GM12878 (cell line): ENCODE measurements around the gene DGKE. TPM values are rescaled to one million over a fixed set of nuclear protein-coding genes. Genes with fewer than 3 reads are reported as not detected.

Source experiments
- ATAC-seq: fragments of 200-7000 bp; cut with Tn5 transposase; 3 replicates; pipeline ENCODE4 v1.9.1; 2020; ENCODE audit warnings: mild to moderate bottlenecking, moderate library complexity
- BruUV-seq: library from RNA; stranded (reverse); fragments of 400-500 nt; replicated peaks from 2 replicates; lab custom pipeline; 2021; lab: Mats Ljungman, UMichigan
- CTCF ChIA-PET: fragments of 300-600 bp; sonication (Branson Sonifier 250); formaldehyde crosslinking; extraction: SDS; loops from one replicate; lab custom pipeline; 2021; ENCODE audit warnings: inconsistent platforms; lab: Yijun Ruan, JAX
- POLR2A ChIA-PET: fragments of 350-600 bp; formaldehyde crosslinking; extraction: SDS; loops from one replicate; lab custom pipeline; 2021; ENCODE audit warnings: inconsistent platforms; lab: Charles Lee
- RAD21 ChIA-PET: fragments of 300-600 bp; sonication (Branson Sonifier 250); formaldehyde crosslinking; loops from one replicate; lab custom pipeline; 2023; ENCODE audit warnings: antibody characterized with exemption; ENCODE audit not compliant: unreplicated experiment; lab: Charles Lee
- SMC1A ChIA-PET: fragments of 300-600 bp; sonication (Branson Sonifier 250); formaldehyde crosslinking; loops from one replicate; lab custom pipeline; 2023; ENCODE audit not compliant: unreplicated experiment, uncharacterized antibody; lab: Charles Lee
- DNase-seq: peaks from one replicate; pipeline ENCODE4 v3.0.0-alpha.2; 2011; ENCODE audit warnings: low read depth, low spot score
- FAIRE-seq: peaks from 3 replicates; lab custom pipeline; 2011; peaks lifted over from hg19 to GRCh38; lab: Jason Lieb, UNC
- H2AFZ ChIP-seq: 2 replicates; pipeline ENCODE4 v1.6.0; 2011; ENCODE audit warnings: low read depth, low read length, control low read depth; ENCODE audit not compliant: control insufficient read depth
- H3K27ac ChIP-seq: 2 replicates; pipeline ENCODE4 v1.5.1; 2011; ENCODE audit warnings: control low read depth; ENCODE audit not compliant: control insufficient read depth, insufficient read depth
- H3K27me3 ChIP-seq, 2 experiments: replicated peaks in 1 of 2; 2 replicates each; pipeline versions ENCODE4 v1.6.0 to v1.6.1; 2011; ENCODE audit warnings: low read length in 1 of 2; ENCODE audit not compliant: control insufficient read depth in 2 of 2, insufficient read depth in 2 of 2
- H3K36me3 ChIP-seq, 2 experiments: 2 replicates each; pipeline ENCODE4 v1.5.1; 2011; ENCODE audit warnings: low read length in 1 of 2; ENCODE audit not compliant: control insufficient read depth in 2 of 2, insufficient read depth in 2 of 2
- H3K4me1 ChIP-seq: 2 replicates; pipeline ENCODE4 v1.6.1; 2011; ENCODE audit warnings: mild to moderate bottlenecking, low read length, moderate library complexity, mixed read lengths; ENCODE audit not compliant: control insufficient read depth, insufficient read depth
- H3K4me2 ChIP-seq: 2 replicates; pipeline ENCODE4 v1.6.0; 2011; ENCODE audit warnings: control low read depth; ENCODE audit not compliant: control insufficient read depth, insufficient read depth
- H3K4me3 ChIP-seq: fragments of 200-600 bp; sonication (generic); 2 replicates; pipeline ENCODE4 v1.5.1; 2016
- H3K79me2 ChIP-seq: 2 replicates; pipeline ENCODE4 v1.6.0; 2011; ENCODE audit warnings: low read length; ENCODE audit not compliant: control insufficient read depth, insufficient read depth
- H3K9ac ChIP-seq: 2 replicates; pipeline ENCODE4 v1.8.0; 2011; ENCODE audit warnings: low read length, control low read depth, mixed read lengths; ENCODE audit not compliant: control insufficient read depth, insufficient read depth
- H3K9me3 ChIP-seq: replicated peaks from 3 replicates; pipeline ENCODE4 v1.5.1; 2011; ENCODE audit warnings: mild to moderate bottlenecking, low read length; ENCODE audit not compliant: control insufficient read depth, insufficient read depth
- H4K20me1 ChIP-seq: 2 replicates; pipeline ENCODE4 v1.6.0; 2011; ENCODE audit not compliant: control insufficient read depth, insufficient read depth
- BHLHE40 ChIP-seq, 2 experiments: fragments of 450-650 bp in 1 of 2; IDR thresholded peaks; 2 replicates each; pipeline ENCODE4 v1.6.1; 2011 to 2017; ENCODE audit warnings: low read depth in 2 of 2, borderline replicate concordance in 1 of 2, improper control_type of control experiment in 1 of 2, low read length in 1 of 2, mild to moderate bottlenecking in 1 of 2
- CHD4 ChIP-seq: fragments of 200-600 bp; sonication (generic); IDR thresholded peaks from 2 replicates; pipeline ENCODE4 v1.6.1; 2016; ENCODE audit warnings: mild to moderate bottlenecking
- EED ChIP-seq: sonication (generic); IDR thresholded peaks from 2 replicates; pipeline ENCODE4 v1.6.1; 2016; ENCODE audit warnings: antibody characterized with exemption, low read depth
- FOXK2 ChIP-seq: fragments of 450-650 bp; IDR thresholded peaks from 2 replicates; pipeline ENCODE4 v1.6.1; 2017; ENCODE audit warnings: mild to moderate bottlenecking, moderate library complexity
- NFYB ChIP-seq: IDR thresholded peaks from 2 replicates; pipeline ENCODE4 v1.6.1; 2011; ENCODE audit warnings: low read depth, mild to moderate bottlenecking, low read length, improper control_type of control experiment, moderate library complexity; ENCODE audit not compliant: insufficient read depth
- NRF1 ChIP-seq: conservative IDR thresholded peaks from 2 replicates; pipeline ENCODE4 v1.6.1; 2011; ENCODE audit warnings: mild to moderate bottlenecking, low read depth, low read length, improper control_type of control experiment
- PKNOX1 ChIP-seq: fragments of 450-650 bp; IDR thresholded peaks from 2 replicates; pipeline ENCODE4 v1.6.1; 2016; ENCODE audit warnings: mild to moderate bottlenecking
- POLR2AphosphoS5 ChIP-seq: IDR thresholded peaks from 2 replicates; pipeline ENCODE4 v1.6.1; 2011; ENCODE audit warnings: mild to moderate bottlenecking, low read length, inconsistent platforms
- TCF3 ChIP-seq: IDR thresholded peaks from 2 replicates; pipeline ENCODE4 v1.6.1; 2012; ENCODE audit warnings: low read depth, mild to moderate bottlenecking, low read length, borderline replicate concordance; ENCODE audit not compliant: insufficient read depth
- WRNIP1 ChIP-seq: IDR thresholded peaks from 2 replicates; pipeline ENCODE4 v1.6.1; 2011; ENCODE audit warnings: low read depth, low read length, improper control_type of control experiment, borderline replicate concordance
- WGBS: methylation state at CpG from one replicate; pipeline ENCODE4 v1.1.6; 2016; ENCODE audit warnings: low lambda C conversion rate; ENCODE audit not compliant: insufficient replicate concordance, insufficient coverage; ENCODE audit errors: missing lambda C conversion rate; 5-methylcytosine and 5-hydroxymethylcytosine counted together
- in situ Hi-C: fragments of 300-500 bp; cut with MboI; formaldehyde crosslinking; loops from 9 replicates; pipeline ENCODE4 v1.14.3; 2018; ENCODE audit warnings: mixed read lengths
- intact Hi-C: fragments of 100-400 bp; cut with micrococcal nuclease; formaldehyde crosslinking; loops from one replicate; pipeline ENCODE4 v1.14.2; 2022; ENCODE audit not compliant: unreplicated experiment
- polyA plus RNA-seq, 11 experiments: library from polyadenylated mRNA; depleted of rRNA in 4 of 11; unstranded in 6 of 11; stranded (reverse) in 5 of 11; fragments of >200 nt; fragmentation: Nextera tagmentation in 4 of 11; fragmentation: Illumina TruSeq in 1 of 11; extraction: Ambion mirVana in 4 of 11; extraction: Trizol in 1 of 11; gene quantifications; 1 replicate in 1 of 11; 2 replicates in 10 of 11; pipeline versions ENCODE4 v1.2.1 to v1.2.3, GENCODE V29; 2011 to 2016; ENCODE audit warnings: inconsistent platforms in 2 of 11, missing spikeins in 2 of 11, low read depth in 1 of 11
- total RNA-seq, 4 experiments: library from RNA; depleted of rRNA in 3 of 4; stranded (reverse); fragments of >200 nt in 3 of 4; fragmentation: Illumina TruSeq in 1 of 4; extraction: Trizol in 1 of 4; gene quantifications; 2 replicates each; pipeline versions ENCODE4 v1.2.1 to v1.2.3, GENCODE V29; 2013 to 2021
- TF ChIP-seq, protein P1 (sequence below): IDR thresholded peaks from 2 replicates; pipeline ENCODE4 v1.6.1; 2012; ENCODE audit warnings: low read depth, low read length, improper control_type of control experiment
- TF ChIP-seq, protein P2 (sequence below): IDR thresholded peaks from 2 replicates; pipeline ENCODE4 v1.6.1; 2012; ENCODE audit warnings: low read length, inconsistent platforms

Gene DGKE
- total and polyA plus RNA-seq, 10 of the 15 experiments (the other 5 are each of a cell fraction or from before 2014, with no cell fraction given) = 2.8 to 18.0 (median 11.6) TPM

GRCh38 chr17:56893503-56893902, 59.6 kb downstream of the DGKE start:
- Histone ChIP-seq H3K27me3 (no peaks in the 10 kb centered on the region), H3K79me2 (peaks cover 10% of the 10 kb centered on the region), H3K9ac (no peak overlapping the region), H3K4me2 (no peak overlapping the region), H3K36me3 (peaks cover 54 to 66% of the 10 kb centered on the region in 2 experiments), H3K4me1 (peaks cover 16% of the 10 kb centered on the region), H3K4me3 (no peak overlapping the region), H3K9me3 (peaks cover 11% of the 10 kb centered on the region; the same call in 2 of the 3 replicates), H3K27ac (no peak overlapping the region), H2AFZ (no peak overlapping the region), H4K20me1 (no peaks in the 10 kb centered on the region; the same call in 1 of the 2 replicates)
- WGBS = 91% methylated on average over 7 of the region's 7 CpGs
- ChIA-PET CTCF (interaction anchor here (2.4 kb wide), 1 partner anchor 46 kb away, joined by 8 read pairs; no protein-coding TSS in a partner anchor), SMC1A (interaction anchor here (3.1 kb wide), 1 partner anchor 12 kb away, joined by 11 read pairs; no protein-coding TSS in a partner anchor), POLR2A (interaction anchor here (0.6 to 1.3 kb wide), 3 partner anchors 10 to 128 kb away, joined by 3 to 4 read pairs (median 3); no protein-coding TSS in a partner anchor), RAD21 (no interaction called here)
- intact Hi-C loops = no loop called here
- no peak for TF ChIP-seq NRF1
- FAIRE-seq = no peak
- in situ Hi-C loops = no loop called here
- no TSS peak for BruUV-seq
- DNase-seq = no peak
- no peak for ATAC-seq

GRCh38 chr17:56894859-56895455, 61.0 kb downstream of the DGKE start:
- WGBS = 93% methylated on average over 20 of the region's 20 CpGs
- intact Hi-C loops = no loop called here
- POLR2A ChIA-PET = interaction anchor here (0.6 kb wide), 1 partner anchor 34 kb away, joined by 3 read pairs; no protein-coding TSS in a partner anchor
- DNase-seq = no peak
- SMC1A ChIA-PET = interaction anchor here (1.1 to 3.1 kb wide), 2 partner anchors 10 to 13 kb away, joined by 5 to 11 read pairs; no protein-coding TSS in a partner anchor
- H3K79me2 ChIP-seq = peaks cover 15% of the 10 kb centered on the region
- peaks cover 27% of the 10 kb centered on the region for H3K4me1 ChIP-seq
- H3K4me2 ChIP-seq = no peak overlapping the region
- no peak overlapping the region for H3K4me3 ChIP-seq
- peaks cover 1% of the 10 kb centered on the region; the same call in 2 of the 3 replicates for H3K9me3 ChIP-seq
- no peak overlapping the region for H3K27ac ChIP-seq
- no TSS peak for BruUV-seq
- CTCF ChIA-PET = interaction anchor here (0.7 to 2.4 kb wide), 3 partner anchors 27 to 75 kb away, joined by 3 to 8 read pairs (median 5); no protein-coding TSS in a partner anchor
- no peaks in the 10 kb centered on the region; the same call in 1 of the 2 replicates for H4K20me1 ChIP-seq
- H2AFZ ChIP-seq = no peak overlapping the region
- no peak overlapping the region for H3K9ac ChIP-seq
- H3K36me3 ChIP-seq = peaks cover 62 to 74% of the 10 kb centered on the region in 2 experiments
- no peak for ATAC-seq
- in situ Hi-C loops = no loop called here
- no peak for FAIRE-seq
- RAD21 ChIA-PET = interaction anchor here (1.6 kb wide), 1 partner anchor 14 kb away, joined by 4 read pairs; no protein-coding TSS in a partner anchor
- H3K27me3 ChIP-seq = no peaks in the 10 kb centered on the region
- TF ChIP-seq TCF3 = no peak
- no peak for TF ChIP-seq EED
- TF ChIP-seq PKNOX1 = no peak
- TF ChIP-seq WRNIP1 = no peak
- no peak for TF ChIP-seq POLR2AphosphoS5
- TF ChIP-seq NFYB = no peak
- TF ChIP-seq CHD4 = no peak
- TF ChIP-seq, protein P1, sequence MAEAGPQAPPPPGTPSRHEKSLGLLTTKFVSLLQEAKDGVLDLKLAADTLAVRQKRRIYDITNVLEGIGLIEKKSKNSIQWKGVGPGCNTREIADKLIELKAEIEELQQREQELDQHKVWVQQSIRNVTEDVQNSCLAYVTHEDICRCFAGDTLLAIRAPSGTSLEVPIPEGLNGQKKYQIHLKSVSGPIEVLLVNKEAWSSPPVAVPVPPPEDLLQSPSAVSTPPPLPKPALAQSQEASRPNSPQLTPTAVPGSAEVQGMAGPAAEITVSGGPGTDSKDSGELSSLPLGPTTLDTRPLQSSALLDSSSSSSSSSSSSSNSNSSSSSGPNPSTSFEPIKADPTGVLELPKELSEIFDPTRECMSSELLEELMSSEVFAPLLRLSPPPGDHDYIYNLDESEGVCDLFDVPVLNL = no peak
- TF ChIP-seq BHLHE40 (IDR thresholded peaks at IDR 0.05; ENCODE audit: borderline replicate concordance in 1 of 2, low read depth in 2 of 2, low read length in 1 of 2) = no peak
- TF ChIP-seq, protein P2, sequence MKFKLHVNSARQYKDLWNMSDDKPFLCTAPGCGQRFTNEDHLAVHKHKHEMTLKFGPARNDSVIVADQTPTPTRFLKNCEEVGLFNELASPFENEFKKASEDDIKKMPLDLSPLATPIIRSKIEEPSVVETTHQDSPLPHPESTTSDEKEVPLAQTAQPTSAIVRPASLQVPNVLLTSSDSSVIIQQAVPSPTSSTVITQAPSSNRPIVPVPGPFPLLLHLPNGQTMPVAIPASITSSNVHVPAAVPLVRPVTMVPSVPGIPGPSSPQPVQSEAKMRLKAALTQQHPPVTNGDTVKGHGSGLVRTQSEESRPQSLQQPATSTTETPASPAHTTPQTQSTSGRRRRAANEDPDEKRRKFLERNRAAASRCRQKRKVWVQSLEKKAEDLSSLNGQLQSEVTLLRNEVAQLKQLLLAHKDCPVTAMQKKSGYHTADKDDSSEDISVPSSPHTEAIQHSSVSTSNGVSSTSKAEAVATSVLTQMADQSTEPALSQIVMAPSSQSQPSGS = no peak
- TF ChIP-seq FOXK2 = no peak
